NCI-H1092 treated with DMSO at 0.1 percent for 48 hours (cell line): ENCODE measurements around the gene SDR42E2.
"Not testable (repeated sequence)": the region's sequence is repeated elsewhere in the genome, so short reads cannot be mapped to it uniquely, and the experiment has no call there.

Source experiments
- DNase-seq: peaks from one replicate; lab custom pipeline; 2025; lab: John Stamatoyannopoulos, UW

The SDR42E2 gene

DNA sequence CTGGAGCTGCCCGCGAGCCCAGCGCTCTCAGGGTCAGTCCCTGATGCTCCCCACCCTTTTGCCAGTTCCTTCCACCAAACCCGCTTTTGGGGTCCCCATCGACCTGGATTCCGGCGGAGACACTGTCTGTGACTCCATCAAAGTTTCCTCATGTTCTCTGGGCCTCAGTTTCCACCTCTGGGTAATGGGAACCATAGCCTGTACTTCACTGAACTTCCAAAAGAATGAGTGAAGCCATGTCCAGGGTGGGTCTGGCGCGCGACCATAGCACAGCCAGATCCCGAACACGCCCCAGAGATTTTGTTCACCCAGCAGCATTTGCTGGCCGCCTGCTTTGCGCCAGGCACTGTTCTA, 327 bp downstream of the SDR42E2 start:
- DNase-seq, result no peak

DNA sequence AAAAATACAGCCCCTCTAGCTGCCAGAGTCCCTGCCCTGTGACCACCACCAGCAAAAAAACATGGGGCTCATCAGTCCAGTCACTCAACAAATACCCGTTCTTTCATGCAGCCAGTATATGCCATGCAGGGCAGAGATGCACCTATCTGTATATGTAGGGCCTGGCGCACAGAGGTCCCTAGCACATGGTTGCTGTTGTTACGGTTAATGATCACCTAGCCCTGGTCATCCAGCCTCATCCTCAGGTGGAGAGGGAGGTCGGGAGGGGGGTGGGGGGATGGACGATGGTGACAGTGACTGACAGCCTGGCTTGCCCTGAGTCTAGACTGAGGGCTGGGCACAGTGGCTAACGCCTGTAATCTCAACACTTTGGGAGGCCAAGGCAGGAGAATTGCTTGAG, 1.5 kb downstream of the SDR42E2 start:
- no peak for DNase-seq

DNA sequence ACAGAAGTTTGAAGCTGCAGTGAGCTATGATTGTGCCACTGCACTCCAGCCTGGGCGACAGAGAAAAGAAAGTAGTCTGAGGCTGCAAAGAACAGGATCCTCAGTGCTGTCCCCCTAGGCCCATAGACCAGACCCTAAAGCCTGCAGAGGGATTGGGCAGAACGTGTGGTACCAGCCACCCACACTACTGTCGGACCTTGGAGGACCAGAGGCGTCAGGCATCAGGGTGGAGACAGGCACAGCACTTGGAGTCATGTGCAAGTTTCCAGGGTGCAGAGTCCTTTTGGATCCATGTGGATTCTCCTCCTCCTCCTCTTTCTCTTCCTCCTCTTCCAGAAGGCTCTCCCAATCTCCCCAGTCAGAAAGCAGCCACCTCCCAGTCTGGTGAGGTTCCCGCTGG, 2.2 kb downstream of the SDR42E2 start:
- DNase-seq, result no peak

DNA sequence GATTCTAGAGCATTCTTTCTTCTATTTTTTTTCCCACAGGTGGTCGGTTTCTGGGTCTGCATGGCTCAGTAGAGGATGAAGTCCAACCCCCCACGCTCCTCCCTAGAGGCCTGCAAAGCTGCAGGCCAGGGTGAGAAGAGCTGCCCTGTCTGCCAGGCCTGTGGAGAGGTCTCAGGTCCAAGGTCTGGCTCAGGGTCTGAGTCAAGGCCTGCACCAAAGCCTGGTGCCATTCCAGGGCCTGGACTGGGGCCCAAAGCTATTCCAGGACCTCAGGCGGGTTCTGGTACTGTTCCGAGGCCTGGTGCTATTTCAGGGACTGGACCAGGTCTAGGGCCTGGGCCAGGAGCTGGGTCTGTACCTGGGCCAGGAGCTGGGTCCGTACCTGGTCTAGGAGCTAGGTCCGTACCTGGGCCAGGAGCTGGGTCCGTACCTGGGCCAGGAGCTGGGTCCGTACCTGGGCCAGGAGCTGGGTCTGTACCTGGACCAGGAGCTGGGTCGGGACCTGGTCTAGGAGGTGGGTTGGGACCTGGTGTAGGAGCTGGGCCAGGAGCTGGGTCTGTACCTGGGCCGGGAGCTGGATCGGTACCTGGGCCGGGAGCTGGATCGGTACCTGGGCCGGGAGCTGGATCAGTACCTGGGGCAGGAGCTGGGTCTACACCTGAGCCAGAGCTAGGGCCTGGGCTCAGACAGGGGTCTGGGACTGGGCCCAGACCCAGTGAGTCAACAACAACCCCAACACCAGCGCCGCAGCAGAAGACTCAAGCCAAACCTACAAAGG, 3.4 kb downstream of the SDR42E2 start:
- DNase-seq, result no peak

DNA sequence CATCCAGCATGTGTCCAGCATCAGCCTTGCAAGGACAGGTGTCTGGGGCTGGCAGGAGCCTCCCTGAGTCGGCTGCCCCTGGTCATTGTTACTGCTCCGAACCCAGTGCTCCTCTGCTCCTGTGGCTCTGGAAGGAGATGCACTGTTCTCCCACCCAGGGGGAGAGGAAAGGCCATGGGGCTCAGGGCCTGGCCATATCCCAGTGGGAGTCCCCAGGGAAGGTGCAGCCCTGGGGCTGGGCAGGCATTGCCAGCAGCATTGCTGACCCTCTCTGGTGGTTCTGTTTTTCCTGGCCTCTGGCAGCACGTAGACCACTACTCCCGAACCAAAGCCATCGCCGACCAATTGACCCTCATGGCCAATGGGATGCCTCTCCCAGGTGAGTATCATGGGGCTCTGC, 9.6 kb downstream of the SDR42E2 start:
- no peak for DNase-seq

DNA sequence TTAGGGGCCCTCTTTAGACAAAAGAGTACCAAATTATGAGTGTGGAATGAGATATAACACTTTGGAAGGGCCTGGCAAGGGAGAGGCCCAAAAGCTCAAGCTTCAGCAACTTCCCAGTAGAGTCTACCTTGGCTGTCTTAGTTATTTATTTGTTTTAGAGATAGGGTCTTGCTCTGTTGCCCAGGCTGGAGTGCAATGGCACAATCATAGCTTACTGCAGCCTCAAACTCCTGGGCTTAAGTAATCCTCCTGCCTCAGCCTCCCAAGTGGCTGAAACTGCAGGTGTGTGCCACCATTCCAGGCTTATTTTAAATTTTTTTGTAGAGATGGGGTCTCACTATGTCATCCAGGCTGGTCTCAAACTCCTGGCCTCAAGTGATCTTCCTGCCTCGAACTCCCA, 10.3 kb downstream of the SDR42E2 start:
- DNase-seq, result not testable (repeated sequence)

DNA sequence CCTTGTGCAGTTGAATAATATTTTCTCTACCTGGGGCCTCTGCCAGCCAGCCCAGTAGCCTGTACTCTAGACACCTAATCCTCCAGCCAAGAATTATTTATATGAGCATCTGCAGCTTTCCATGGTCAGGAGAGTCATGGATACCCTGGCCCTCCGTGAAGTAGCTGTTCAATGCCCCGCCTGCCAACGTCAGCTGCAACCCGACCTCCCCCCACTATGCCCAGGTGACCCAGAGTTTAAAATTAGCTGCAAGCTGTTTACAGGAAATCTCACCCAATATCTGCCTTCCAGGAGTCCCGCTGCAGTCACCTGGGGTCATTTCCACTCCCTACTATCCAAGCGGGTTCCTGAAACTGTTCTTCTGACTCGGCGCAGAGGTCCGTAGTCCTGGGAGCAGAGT, 12.3 kb downstream of the SDR42E2 start:
- no peak for DNase-seq

DNA sequence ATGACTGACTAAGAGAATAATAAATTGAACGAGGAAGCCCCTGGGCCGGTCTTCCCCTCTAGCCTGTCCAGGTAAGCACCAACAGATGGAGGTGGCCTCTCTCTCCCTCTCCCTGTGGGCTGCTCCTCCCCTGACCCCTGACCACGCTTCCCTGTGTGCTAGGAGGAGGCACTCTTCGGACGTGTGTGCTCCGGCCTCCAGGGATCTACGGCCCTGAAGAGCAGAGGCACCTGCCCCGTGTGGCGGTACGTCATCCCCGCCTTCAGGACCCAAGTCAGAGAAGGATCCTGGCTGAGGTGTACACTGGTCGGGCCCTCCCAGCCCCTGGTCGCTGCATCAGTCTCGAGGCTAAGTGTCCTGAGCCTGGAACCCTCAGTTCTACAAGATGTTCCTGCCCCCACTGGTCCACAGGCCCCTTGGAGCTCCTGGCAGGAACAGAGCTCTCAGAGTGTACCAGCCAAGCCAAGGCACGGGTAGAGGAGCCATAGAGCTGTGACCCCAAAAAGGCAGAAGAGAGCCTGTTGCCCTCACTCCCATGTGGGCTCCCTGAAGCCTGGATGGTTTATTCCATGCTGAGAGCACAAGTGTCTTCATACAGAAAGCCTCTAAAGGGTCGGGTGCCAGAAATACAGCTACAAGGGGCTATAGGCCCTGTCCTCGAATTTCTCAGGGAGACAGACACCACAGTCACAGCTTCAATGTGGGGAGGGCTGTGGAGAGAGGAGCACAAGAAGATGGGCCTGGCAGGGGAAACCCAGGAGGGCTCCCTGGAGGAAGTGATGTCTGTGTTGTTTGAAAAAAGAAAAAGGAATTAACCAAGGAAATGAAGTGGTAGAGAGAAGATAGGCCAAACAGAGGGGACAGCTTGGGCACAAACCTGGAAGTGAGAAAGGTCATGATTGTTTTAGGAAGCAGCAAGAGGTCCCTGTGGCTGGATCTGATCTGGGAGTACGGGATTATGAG, 15.9 kb downstream of the SDR42E2 start:
- no peak for DNase-seq

DNA sequence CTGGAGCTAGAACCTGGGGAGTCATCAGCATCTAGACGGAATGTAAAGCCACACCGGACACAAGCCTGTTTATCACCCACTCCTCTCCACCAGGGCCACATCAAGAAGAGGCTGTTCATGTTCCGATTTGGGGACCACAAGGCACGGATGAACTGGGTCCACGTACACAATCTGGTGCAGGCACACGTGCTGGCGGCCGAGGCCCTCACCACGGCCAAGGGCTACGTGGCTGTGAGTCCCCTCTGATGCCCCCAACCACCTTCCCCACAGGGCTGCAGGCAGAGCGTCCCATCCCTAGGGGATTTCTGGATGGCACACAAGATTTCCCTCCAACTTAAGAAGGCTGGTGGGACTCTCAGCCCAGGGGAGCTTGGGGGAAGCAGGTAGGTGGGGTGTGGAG, 19.1 kb downstream of the SDR42E2 start:
- no peak for DNase-seq

DNA sequence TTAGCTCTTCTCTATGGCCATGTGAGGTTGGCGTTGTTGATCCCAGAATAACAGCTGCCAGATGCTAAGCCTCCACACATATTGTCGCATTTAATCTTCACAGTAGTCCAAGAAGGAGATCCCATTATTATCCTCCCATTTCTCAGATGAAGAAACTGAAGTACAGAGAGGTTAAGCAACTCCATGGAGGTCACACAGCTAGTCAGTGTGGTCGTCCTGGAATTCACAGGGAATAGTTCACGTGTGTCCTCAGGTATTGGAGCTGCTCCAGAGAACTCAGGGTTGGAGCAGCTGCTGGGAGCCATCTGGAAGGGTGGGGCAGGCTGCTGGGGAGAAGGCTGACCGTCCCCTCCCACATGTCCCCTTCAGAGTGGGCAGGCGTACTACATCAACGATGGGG, 19.5 kb downstream of the SDR42E2 start:
- DNase-seq, result no peak

DNA sequence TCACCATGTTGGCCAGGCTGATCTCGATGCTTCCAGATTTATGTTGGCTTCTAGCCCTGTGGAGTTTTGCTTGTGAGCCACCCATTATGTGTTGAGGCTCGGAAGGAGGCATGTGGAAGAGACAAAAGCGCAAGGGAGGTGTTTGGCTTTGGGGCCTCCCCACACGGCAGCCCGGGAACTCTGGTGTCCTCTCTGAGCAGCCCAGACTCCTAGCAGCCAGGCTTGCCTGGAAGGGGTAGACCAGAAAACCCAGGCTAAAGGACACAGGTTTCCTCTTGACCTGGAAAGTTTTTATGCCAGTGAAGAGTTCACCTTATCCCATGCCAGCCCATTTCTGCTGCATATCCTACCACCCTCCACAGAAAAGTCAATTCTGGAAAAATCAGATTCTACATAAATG, 21.0 kb downstream of the SDR42E2 start:
- DNase-seq, result no peak

DNA sequence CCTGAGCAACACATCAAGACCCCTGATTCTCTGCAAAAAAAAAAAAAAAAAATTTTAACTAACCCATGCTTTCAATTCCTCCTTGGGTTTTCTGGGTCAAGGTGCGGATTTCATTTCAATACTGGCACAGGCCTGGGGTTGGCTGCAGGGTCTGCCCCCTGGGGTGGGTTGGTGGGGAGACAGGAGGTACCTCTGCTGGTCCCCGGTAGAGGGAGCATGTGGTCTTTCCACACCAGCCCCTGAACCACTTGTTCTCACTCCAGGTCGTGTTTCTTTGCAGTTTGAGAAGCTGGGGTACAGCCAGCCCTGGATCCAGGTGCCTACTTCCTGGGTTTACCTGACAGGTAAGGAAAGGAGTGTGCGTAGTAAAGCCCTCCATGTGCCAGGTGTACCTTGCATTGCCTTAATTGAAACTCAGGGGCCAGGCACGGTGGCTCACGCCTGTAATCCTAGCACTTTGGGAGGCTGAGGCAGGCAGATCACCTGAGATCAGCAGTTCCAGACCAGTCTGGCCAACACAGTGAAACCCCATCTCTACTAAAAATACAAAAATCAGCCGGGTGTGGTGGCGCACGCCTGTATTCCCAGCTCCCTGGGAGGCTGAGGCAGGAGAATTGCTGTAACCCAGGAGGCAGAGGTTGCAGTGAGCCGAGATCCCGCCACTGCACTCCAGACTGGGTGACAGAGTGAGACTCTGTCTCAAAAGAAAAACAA, 21.8 kb downstream of the SDR42E2 start:
- DNase-seq, result no peak

DNA sequence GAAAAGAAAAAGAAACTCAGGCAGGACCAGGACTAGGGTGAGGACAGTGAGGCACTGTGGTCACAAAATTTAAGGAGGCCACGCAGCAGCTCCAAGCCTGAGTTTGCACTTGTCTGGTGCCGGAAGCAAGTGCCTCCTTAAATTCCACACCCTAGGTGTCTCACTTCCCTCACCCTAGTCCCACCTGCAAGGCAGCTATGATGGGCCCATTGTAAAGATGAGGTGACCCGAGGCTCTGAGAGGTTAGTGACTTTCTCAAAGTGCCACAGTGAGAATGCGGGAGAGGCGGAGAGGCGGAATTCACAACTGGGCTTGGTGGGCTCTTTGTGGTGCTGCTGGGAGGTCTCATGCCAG, 22.3 kb downstream of the SDR42E2 start:
- no peak for DNase-seq

DNA sequence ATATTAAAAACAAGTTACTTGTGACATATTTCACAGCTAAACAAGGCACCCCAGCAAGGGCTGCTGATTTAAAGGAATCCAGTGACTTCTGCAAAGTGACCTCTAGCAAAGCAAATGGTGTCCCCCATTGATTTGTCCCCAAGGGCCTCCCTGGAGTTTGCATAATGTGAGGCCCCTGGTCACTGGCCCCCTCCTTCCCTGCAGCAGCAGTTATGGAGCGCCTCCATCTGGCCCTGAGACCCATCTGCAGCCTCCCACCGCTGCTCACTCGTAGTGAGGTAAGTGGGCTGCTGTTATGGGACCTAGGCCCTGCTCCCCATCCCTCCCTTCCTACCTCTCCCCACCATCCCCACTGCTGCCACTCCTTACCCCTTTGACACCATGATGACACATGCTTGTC, 24.2 kb downstream of the SDR42E2 start:
- DNase-seq, result no peak

DNA sequence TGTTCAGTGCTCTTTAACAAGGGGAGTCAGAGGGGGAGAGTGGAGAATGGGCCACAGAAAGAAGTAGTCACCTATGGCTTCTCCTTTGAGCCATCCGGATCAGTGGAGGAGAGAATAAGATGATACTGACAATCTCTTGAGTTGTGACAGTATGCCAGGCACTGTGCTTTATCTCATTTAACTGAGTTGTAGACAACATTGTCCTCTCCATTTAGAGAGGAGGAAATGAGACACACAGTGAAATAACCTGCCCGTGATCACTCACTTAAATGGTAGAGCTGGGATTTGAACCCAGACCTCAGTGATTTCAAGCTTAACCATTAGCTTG, 25.9 kb downstream of the SDR42E2 start:
- no peak for DNase-seq

DNA sequence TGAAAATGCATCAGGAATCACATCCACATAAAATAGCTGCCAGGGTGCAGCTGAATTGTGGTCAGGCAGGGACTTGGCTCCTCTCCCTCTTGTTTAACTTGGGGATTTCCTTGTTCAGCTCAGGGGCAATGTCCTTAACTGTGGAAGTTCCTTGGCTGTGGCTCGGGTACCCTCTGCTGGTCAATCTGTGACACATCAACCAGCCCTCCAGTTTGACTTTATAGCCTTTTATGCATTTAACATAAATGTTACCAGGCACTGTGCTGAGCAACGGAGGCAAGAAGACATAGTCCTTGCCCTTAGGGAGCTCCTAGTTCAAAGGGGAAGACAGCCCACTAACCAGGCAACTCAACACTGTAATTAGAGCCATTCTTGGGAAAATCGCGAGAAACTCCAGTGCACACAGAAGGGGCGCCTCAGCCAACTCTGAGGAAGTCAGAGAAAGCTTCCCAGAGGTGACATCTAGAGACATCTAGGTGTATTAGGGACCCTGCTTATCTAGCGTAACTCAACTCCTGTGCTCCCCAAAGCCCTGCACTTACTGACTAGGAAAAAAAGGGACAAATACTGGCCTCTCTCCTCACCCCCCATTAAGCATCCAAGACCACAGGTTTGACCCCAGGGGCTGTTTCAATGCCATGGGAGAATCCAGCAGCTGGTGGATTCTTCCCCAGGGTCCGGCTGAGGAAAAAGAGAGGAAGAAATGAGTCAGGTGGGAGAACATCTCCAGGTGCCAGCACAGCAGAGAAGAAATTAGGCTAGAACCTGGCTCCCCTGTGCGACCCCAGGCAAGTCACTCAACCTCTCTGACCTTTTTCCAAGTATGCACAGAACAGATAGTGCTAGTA, 26.5 kb downstream of the SDR42E2 start:
- DNase-seq, result peak; percentile 55

DNA sequence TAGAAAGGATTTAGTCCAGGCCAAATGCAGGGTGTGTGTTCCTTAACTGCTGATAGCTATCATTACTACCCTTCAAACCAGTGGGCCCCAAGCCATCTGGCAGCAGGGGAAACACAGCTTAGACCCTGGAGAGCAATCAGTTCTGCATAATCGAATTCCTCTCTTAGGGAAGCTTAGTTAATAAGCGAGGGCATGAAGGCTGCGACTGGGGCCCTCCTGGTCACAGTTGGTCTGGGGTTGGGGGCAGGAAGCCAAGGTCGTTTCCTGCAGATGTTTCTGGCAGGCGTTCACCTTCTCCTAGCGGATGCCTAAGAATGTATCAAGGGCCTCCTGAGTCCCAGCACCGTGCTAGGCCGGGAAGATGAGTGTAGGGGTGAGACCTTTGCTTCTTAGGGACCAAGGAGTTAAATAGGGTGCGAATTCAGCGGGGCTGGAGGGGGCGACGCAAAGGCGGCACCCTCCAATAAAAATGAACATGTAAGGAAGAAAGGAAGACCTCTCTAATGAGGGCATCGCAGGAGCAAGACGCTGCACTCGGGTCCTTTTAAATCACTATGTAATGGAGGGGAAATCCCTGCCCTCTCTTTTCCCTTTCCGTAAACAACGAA, 27.3 kb downstream of the SDR42E2 start:
- DNase-seq, result peak; percentile 29

DNA sequence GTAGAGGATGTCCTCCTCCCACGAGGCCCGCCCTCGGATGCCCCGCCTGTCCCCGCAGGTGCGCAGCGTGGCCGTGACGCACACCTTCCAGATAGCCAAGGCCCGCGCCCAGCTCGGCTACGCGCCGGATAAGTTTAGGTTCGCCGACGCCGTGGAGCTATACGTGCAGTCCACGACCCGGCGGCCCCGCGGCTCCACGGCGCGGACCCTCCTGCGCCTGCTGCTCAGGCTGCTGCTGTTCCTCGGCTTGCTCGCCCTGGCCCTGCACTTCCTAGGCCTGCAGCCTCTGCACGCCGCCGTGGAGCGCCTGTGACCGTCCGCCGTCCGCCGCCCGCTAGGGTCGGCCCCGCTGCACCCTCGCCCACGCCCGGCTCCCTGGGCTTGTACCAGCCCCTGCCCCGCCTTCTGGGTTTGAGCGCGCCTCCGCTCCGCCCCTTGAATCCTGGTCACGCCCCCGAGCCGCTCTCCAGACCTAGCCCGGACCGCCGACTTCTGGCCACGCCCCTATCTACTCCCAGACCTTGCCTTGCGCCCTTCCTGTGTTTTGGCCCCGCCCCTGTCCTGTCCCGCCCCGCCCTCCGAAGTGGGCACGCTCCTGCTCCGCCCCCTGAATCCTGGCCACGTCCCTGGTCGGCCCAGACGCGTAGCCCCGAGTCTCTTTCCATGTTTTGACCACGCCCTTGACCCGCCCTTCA, 27.9 kb downstream of the SDR42E2 start:
- peak; percentile 100 for DNase-seq

DNA sequence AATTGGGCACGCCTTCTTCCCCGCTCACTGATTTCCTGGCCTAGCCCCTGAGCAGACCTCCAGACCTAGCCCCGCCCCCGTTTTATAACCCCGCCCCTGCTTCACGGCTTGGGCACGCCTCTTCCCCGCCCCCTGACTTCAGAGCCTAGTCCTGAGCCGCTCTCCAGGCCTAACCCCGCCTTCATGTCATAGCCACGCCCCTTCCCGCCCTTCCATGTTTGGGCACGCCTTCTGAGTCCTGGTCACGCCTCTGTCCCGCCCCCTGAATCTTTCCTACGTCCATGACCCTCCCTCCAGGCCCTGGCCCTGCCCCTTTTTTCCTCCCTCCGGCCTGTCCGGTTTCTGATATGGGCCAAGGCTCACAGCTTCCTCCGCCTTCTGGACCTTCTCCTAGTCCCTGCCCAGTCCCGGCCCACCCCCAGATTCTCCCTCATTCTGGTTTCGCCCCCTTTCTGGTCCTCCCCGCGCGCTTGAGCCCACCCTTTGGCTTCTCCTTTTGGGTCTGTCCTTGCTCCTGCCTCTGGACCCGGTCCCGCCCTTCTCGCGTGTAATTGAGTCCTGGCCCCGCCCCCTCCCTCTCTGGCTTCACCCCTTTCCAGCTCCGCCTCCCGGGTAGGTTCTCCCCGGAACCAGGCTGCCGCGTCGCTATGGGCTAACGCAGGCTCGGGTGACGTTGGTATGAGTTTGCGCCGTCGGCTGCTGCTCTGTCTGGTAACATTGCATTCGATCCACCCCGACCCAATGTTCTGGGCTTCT, 28.6 kb downstream of the SDR42E2 start:
- DNase-seq, result peak; percentile 100
